Activated CD4-positive, alpha-beta T cell treated with anti-CD3 and anti-CD28 coated beads, Interleukin-2, amount 50 U/mL, for 1 hour (primary cell): ENCODE results near the gene BNIP5.

Experiments
- DNase-seq: peaks from one replicate; pipeline ENCODE4 v3.0.0-alpha.2; 2020

BNIP5 gene

DNA sequence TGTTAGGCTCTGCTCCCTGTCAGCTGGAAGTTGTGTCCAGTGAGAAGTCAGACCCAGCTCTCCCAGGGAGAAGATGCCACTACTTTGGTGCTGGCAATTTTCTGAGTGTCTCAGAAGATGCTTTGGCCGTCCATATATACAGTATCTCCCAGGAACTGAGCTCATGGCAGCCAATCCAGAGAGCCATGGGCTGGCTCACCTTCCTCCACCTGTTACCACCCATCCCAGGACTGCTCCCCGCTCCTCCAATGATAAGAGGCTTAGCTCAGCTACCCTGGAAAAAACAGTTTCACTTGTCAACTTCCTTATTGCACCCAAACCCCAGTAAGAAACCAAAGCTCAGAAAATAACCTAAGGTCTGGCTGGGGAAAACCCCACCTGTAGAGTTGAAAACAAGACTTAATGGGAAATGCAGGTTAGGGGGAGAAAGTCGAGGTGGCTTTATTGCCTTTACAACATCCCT, at the start of gene BNIP5:
TSS of gene BNIP5 (minus strand) at position 110 of the 463 bp plus-strand sequence. CDS start 6,198 bp downstream, outside the sequence.
- no peak for DNase-seq

GRCh38 chr6:36384095-36384494, 47.4 kb upstream of the BNIP5 start:
- no peak for DNase-seq

DNA sequence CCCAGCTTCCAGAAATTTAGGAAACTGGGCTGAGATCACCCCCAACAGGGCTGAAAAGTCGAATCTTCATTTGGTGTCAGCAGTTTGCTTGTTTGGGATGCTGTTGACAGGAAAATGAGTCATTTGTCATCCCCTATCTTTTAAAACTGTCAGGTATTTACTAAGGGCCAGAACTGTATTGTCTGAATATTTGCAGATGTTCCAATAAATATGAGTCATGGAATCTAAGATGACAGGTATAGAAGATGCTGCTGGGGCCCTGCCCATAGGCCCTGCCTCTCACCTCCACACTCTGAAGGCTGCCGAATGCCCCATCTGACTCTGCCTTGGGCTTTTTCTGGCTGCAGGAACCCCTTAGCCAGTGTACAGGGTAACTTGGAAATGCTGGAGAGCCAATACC, 46.9 kb upstream of the BNIP5 start:
- DNase-seq: no peak

DNA sequence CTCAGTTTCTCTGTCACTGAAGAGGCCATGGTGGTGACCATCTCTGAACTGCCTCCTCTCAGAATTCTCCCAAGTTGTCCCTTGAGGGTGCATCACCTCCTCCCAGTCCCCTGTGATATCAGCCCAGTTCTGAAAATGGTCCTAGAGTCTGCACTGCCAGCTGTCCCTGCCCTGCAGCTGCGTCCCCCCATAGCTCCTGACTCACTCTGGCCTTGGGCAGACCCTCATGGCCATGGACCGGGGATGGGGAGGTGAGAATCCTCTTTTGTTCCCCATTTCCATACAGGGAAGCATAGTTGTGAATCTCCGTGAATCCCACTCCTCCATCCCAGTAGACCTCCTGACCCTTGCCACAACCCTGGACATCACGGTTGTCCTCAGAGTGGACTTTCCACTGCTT, 46.3 kb upstream of the BNIP5 start:
- no peak for DNase-seq

DNA sequence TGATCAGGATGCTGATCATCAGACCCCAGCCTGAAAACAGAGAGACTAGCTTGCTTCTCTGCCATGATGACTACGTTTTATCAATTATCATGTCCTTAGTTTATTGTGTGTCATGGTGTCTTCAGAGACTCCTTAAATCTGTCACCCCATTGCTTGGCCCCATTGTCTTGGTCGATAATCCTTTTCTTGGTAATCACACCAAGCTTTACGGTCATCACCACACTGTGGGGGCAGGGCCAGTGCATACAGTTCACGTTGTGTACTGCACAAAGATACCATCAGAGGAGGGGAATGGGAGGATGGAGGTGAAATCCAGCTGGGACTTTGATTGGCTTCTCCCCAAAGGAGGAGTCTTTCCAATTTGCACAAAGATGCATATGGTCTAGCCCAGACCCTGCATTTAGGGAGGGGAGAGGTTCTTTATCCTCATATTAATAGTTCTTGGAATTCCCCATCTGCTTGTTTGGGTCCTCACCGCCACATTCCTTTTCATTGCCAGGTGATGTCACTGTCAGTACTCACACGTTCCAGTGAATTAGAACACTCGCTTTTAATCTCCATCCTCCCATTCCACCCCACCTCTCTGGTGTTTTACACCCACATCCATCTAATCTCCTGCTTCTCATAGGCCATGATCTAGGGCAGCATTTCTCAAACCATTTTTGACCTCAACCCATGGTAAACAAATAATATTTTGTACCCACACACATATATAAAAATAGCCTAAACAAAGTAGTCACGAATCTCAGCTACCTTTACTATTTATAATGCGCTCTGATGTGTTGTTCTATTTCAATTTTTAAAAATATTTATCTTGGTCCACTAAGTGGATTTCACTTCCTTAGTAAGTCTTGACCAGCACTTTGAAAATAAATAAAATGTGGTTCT, 45.1 kb upstream of the BNIP5 start:
- no peak for DNase-seq

DNA sequence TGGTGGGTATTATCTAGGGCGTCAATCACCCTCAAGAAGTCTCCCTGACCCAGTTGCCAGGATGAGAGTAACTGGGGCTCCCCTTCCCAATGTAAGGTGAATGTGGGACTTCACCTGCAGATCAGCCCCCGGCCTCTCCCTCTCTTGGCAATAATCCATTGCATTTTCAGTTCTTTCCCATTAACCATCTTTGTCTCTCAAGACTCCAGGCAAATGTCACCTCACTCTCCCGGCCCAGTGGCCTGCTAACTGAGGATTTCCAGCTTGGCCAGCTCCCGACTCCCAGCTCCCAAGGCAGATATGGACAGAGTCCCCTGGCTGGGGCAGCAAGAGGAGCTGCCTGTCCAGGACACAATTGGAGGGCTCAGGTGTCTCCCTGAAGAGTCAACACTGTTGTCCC, 43.5 kb upstream of the BNIP5 start:
- DNase-seq: no peak

DNA sequence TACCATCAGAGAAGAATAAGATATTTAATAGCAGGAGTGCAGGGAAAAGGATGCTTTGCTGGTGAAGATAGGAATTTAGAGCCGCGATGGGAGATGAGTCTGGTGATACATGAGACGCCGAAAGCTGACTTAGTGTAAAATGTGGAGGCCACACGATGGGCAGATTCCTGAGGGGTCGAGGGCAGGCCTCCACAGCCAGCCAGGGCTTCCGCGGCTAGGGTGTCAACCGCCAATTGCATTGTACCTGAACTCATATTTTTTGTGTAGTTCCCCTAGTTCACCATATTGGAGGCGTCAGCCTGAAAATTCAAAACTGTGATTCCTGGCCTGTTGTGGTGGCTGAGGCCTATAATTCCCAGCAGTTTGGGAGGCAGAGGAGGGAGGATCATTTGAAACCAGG, 42.2 kb upstream of the BNIP5 start:
- no peak for DNase-seq

DNA sequence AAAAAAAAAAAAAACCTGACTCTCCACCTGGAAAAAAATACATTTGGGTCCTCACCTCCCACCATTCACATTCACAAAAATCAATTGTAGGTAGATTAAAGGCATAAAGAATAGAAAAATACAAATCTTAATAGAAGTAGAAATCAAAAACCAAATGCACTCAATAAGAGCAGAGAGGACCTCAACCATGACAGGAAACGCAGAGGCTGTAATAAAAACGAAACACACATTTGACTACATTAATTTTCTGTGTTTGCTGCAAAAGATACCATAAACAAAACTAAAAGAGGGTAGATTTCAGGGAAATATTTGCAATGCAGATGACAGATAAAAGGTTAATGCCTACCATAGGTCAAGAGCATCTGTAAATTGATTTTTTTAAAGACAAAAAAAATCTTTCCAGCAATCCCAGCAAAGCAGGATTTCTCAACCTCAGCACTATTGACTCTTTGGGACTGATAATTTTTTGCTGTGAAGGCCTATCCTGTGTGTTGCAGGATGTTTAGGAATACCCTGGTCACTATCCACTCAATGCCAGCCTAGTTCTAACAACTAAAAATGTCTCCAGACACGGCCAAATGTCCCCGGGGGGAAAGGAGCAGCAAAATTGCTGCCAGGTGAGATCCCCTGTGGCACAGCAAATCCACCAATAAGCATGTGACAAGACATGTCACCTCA, 41.7 kb upstream of the BNIP5 start:
- no peak for DNase-seq

DNA sequence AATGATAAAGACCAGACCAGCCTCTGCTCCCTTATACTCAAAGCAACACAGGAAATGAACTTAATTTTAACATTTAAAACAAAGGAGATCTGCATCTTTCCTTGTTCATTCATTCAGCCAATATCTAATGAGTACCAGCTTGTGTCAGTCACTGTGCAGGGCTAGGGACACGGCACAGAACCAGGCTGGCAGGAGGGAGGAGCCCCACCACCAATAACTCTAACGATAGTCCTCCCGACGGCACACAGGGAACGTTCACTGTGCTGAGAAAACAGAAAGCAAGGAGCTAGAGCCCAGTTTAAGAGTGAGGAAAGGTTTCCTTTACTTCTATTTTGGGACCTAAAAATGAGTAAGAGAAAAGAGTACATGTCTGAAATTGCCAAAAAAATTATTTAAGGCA, 40.9 kb upstream of the BNIP5 start:
- DNase-seq: no peak

- no peak for DNase-seq
Observed at GRCh38 chr6:36376742-36377141, 40.1 kb upstream of the BNIP5 start.

- DNase-seq: no peak
Observed at GRCh38 chr6:36376183-36376582, 39.5 kb upstream of the BNIP5 start.

- no peak for DNase-seq
Observed at GRCh38 chr6:36375644-36376155, 39.0 kb upstream of the BNIP5 start.

DNA sequence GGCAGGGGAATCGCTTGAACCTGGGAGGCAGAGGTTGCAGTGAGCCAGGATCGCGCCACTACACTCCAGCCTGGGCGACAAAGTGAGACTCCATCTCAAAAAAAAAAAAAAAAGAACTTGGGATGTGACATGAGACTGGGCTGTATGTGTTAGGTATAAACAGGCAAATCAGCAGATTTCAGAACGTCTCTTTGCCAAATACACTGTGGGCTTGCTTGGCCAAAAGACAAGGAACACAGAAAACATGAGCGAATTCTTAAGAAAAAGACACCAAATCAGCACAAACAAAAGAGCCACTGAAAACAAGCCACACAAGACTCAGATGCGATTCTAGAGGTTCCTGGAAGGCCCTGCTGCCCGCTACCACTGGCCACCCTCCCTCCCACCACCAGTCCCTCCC, 38.3 kb upstream of the BNIP5 start:
- DNase-seq: no peak

DNA sequence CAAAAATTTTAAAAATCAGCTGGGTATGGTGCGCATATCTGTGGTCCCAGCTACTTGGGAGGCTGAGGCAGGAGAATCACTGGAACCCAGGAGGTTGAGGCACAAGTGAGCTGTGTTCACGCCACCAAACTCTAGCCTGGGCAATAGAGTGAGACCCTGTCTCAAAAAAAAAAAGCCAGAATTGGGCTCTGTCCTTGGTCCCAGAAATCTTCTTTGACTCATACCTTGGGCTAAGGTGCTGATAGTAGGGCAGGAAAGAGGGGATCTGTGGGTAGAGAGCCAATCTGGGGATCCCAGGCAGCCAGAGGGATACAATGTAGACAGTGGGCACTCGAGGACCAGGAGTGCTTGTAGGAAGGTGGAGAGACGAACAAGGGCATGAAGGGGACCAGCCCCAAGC, 37.5 kb upstream of the BNIP5 start:
- no peak for DNase-seq

GRCh38 chr6:36373368-36374019, 36.8 kb upstream of the BNIP5 start:
- no peak for DNase-seq

- DNase-seq: no peak
Observed at GRCh38 chr6:36372088-36372487, 35.4 kb upstream of the BNIP5 start.

DNA sequence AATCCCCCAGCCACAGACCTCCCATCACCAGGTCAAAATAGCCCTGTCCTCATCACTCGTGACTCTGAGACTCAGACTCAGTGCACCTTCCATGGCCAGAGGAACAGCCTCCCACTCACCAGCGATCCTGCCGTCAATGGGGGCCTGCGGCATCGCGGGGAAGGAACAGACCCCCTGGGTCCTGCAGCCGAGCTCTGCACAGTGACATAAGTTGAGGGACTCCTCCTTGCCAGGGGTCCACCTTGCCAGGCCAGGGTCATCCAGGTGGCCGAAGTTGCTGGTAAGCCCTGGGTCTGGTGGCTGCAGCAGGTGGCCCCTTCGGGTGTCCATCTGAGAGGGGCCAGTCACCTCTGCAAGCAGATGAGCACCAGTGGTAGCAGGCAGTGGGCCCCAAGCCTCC, 34.5 kb upstream of the BNIP5 start:
- no peak for DNase-seq

DNA sequence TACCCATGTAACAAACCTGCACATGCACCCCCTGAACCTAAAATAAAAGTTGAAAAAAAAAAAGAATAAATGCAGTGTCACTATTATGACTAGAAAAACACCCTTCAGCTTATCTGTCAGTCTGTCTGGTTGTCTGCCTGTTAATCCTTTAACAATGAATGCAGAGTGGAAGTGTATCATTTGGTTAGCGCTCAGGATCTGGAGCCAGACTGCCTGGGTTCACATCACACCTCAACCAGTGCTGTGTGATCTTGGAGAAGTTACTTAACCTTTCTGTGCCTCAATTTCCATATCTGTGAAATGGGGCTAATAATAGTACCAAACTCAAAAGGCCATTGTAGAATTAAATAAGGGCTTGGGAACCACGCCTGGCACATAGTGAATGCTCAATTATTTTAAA, 34.0 kb upstream of the BNIP5 start:
- DNase-seq: no peak

DNA sequence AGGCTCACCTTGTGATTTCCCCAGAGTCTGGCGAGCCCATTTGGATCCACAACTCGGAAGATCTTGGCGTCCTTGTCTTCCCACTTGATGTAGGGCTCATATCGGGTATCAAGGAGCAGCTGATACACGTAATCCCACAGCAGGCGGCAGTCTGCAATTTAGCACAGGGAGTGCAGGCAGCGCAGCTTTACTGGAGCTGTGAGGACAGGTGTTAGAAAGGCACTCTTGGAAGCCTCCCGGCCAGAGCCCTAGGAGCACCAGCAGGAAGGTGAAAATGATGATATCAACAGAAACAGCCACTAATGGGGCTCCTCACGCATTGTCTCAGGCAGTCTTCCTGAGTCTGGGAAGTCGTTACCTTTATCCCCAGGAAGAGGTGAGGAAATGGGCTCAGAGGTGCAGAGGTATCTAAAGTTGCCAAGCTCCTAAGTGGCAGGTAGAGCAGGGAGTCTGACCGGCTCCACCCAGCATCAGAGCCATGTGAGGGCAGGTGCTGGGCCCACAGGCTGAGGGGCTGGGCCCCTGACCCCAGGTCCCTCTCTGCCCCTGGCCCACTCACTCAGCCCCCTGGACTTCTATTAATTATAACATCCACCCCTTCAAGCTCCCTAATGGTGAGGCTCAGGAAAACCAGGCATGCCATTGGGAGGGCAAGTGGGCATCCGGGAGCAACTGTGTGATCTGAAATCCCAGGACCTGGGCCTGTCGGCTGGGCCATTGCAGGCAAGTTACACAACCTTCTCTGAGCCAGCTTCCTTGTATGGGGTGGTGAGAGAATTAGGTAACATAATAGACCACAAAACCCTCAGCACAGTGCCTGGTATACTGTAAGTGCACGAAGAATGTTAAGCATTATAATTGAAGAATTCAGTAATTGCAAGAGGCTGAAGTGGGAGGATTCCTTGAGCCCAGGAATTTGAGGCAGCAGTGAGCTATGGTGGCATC, 32.5 kb upstream of the BNIP5 start:
- no peak for DNase-seq

GRCh38 chr6:36368421-36368820, 31.7 kb upstream of the BNIP5 start:
- DNase-seq: no peak

DNA sequence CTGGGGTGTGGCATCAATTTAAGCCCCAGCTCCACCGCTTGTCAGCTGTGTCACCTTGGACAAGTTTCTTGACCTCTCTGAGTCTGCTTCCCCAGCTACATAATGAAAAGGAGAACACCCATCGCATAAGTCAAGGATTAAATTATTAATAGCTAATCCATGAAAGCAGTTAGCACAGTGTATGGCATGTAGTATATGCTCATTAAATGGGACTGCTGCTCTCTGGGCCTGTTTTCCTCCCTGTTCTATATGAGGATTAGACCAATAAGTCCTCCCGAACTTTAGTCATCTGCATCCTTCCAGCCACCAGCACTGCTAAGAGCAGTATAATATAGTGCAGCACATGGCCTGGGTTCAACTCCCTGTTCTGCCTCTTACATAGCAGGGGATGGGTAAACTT, 31.1 kb upstream of the BNIP5 start:
- no peak for DNase-seq
